ENCODE measurements around the gene BICDL2.
A peak's percentile ranks its signal among the peaks of the same experiment; 100 is the strongest.
"Not testable (repeated sequence)": the region's sequence is repeated elsewhere in the genome, so short reads cannot be mapped to it uniquely, and the experiment has no call there.

The BICDL2 gene

GRCh38 chr16:3036726-3037315 is at the start of gene BICDL2:
Gene BICDL2, minus strand, starts transcription at chr16:3036944. Its CDS starts 1,448 bp downstream, at chr16:3035496.
- no peak for DNase-seq (ENCODE audit: low spot score)

- no peak for DNase-seq (ENCODE audit: low spot score)
Measured at GRCh38 chr16:3085868-3086595, 49.3 kb upstream of the BICDL2 start.

GRCh38 chr16:3084969-3085670 is 48.4 kb upstream of the BICDL2 start:
- no peak for DNase-seq (ENCODE audit: low spot score)

GRCh38 chr16:3084491-3084890 is 47.7 kb upstream of the BICDL2 start:
- no peak for DNase-seq (ENCODE audit: low spot score)

- DNase-seq (ENCODE audit: low spot score): not testable (repeated sequence)
Measured at GRCh38 chr16:3083408-3083807, 46.7 kb upstream of the BICDL2 start.

- DNase-seq (ENCODE audit: low spot score): not testable (repeated sequence)
Measured at GRCh38 chr16:3081957-3082356, 45.2 kb upstream of the BICDL2 start.

- DNase-seq (ENCODE audit: low spot score): no peak
Measured at GRCh38 chr16:3080024-3080423, 43.3 kb upstream of the BICDL2 start.

GRCh38 chr16:3076577-3076976 is 39.8 kb upstream of the BICDL2 start:
- no peak for DNase-seq (ENCODE audit: low spot score)

- not testable (repeated sequence) for DNase-seq (ENCODE audit: low spot score)
Measured at GRCh38 chr16:3075946-3076345, 39.2 kb upstream of the BICDL2 start.

GRCh38 chr16:3075523-3075915 is 38.8 kb upstream of the BICDL2 start:
- DNase-seq (ENCODE audit: low spot score): no peak

GRCh38 chr16:3074860-3075522 is 38.2 kb upstream of the BICDL2 start:
- no peak for DNase-seq (ENCODE audit: low spot score)

GRCh38 chr16:3073448-3073847 is 36.7 kb upstream of the BICDL2 start:
- DNase-seq (ENCODE audit: low spot score): no peak

GRCh38 chr16:3072576-3073263 is 36.0 kb upstream of the BICDL2 start:
- DNase-seq (ENCODE audit: low spot score): not testable (repeated sequence)

- not testable (repeated sequence) for DNase-seq (ENCODE audit: low spot score)
Measured at GRCh38 chr16:3072148-3072547, 35.4 kb upstream of the BICDL2 start.

- DNase-seq (ENCODE audit: low spot score): no peak
Measured at GRCh38 chr16:3071655-3072054, 34.9 kb upstream of the BICDL2 start.

- DNase-seq (ENCODE audit: low spot score): no peak
Measured at GRCh38 chr16:3070608-3071111, 33.9 kb upstream of the BICDL2 start.

- not testable (repeated sequence) for DNase-seq (ENCODE audit: low spot score)
Measured at GRCh38 chr16:3069146-3069545, 32.4 kb upstream of the BICDL2 start.

- DNase-seq (ENCODE audit: low spot score): no peak
Measured at GRCh38 chr16:3068487-3068886, 31.7 kb upstream of the BICDL2 start.

GRCh38 chr16:3066440-3066748 is 29.6 kb upstream of the BICDL2 start:
- DNase-seq (ENCODE audit: low spot score): no peak

- DNase-seq (ENCODE audit: low spot score): no peak
Measured at GRCh38 chr16:3065742-3066439, 29.1 kb upstream of the BICDL2 start.

- peak; percentile 86 for DNase-seq (ENCODE audit: low spot score)
Measured at GRCh38 chr16:3065069-3065741, 28.5 kb upstream of the BICDL2 start, which contains the start of gene IL32. Gene IL32, plus strand, starts transcription at chr16:3065640. Its CDS starts 172 bp downstream, at chr16:3065812.

Measured in AG08395 (cell line).